C4-2B (cell line): ENCODE data around the gene ASMTL.

Source experiments
- ZFX ChIP-seq: fragments of 450-650 bp; IDR thresholded peaks from 2 replicates; pipeline ENCODE4 v1.6.1; 2017
- TF ChIP-seq, protein P1 (sequence below): fragments of 450-650 bp; conservative IDR thresholded peaks from 2 replicates; pipeline ENCODE4 v1.5.1; 2017; ENCODE audit warnings: mild to moderate bottlenecking

DNA sequence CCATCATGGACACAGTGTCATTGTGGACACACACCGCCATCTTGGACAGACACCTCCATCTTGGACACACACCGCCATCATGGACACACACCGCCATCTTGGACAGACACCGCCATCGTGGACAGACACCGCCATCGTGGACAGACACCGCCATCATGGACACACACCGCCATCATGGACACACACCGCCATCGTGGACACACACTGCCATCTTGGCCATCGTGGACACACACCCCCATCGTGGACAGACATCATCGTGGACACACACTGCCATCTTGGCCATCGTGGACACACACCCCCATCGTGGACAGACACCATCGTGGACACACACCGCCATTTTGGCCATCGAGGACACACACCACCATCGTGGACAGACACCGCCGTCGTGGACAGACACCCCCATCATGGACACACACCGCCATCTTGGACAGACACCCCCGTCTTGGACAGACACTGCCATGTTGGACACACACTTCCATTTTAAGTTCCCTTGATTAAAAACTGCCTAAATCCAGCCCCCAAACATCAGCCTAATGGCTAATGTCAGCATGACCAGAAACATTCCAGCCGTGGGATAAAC is 9.1 kb downstream of the ASMTL start:
- TF ChIP-seq, protein P1, sequence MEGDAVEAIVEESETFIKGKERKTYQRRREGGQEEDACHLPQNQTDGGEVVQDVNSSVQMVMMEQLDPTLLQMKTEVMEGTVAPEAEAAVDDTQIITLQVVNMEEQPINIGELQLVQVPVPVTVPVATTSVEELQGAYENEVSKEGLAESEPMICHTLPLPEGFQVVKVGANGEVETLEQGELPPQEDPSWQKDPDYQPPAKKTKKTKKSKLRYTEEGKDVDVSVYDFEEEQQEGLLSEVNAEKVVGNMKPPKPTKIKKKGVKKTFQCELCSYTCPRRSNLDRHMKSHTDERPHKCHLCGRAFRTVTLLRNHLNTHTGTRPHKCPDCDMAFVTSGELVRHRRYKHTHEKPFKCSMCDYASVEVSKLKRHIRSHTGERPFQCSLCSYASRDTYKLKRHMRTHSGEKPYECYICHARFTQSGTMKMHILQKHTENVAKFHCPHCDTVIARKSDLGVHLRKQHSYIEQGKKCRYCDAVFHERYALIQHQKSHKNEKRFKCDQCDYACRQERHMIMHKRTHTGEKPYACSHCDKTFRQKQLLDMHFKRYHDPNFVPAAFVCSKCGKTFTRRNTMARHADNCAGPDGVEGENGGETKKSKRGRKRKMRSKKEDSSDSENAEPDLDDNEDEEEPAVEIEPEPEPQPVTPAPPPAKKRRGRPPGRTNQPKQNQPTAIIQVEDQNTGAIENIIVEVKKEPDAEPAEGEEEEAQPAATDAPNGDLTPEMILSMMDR, result no peak
- no peak for TF ChIP-seq ZFX
